ENCODE data around the gene UBE4B.
A peak's percentile ranks its signal among the peaks of the same experiment; 100 is the strongest.
"Not testable (repeated sequence)": the region's sequence is repeated elsewhere in the genome, so short reads cannot be mapped to it uniquely, and the experiment has no call there.

UBE4B gene

GRCh38 chr1:10074059-10074851 is 41.5 kb downstream of the UBE4B start:
- DNase-seq = peak; percentile 58

GRCh38 chr1:10074852-10075730 is 42.3 kb downstream of the UBE4B start:
- DNase-seq = no peak

GRCh38 chr1:10075732-10076131 is 43.0 kb downstream of the UBE4B start:
- DNase-seq = no peak

- DNase-seq = no peak
Observed at GRCh38 chr1:10078494-10078893, 45.7 kb downstream of the UBE4B start.

- no peak for DNase-seq
Observed at GRCh38 chr1:10080523-10080922, 47.8 kb downstream of the UBE4B start.

- no peak for DNase-seq
Observed at GRCh38 chr1:10082785-10083479, 50.2 kb downstream of the UBE4B start.

GRCh38 chr1:10084045-10084444 is 51.3 kb downstream of the UBE4B start:
- no peak for DNase-seq

- DNase-seq = no peak
Observed at GRCh38 chr1:10085076-10085475, 52.3 kb downstream of the UBE4B start.

GRCh38 chr1:10087210-10087609 is 54.5 kb downstream of the UBE4B start:
- no peak for DNase-seq

- no peak for DNase-seq
Observed at GRCh38 chr1:10101929-10102328, 69.2 kb downstream of the UBE4B start.

GRCh38 chr1:10103193-10103592 is 70.4 kb downstream of the UBE4B start:
- DNase-seq = no peak

- DNase-seq = no peak
Observed at GRCh38 chr1:10104834-10105233, 72.1 kb downstream of the UBE4B start.

GRCh38 chr1:10105484-10105883 is 72.7 kb downstream of the UBE4B start:
- DNase-seq = no peak

- DNase-seq = no peak
Observed at GRCh38 chr1:10106241-10106640, 73.5 kb downstream of the UBE4B start.

- DNase-seq = no peak
Observed at GRCh38 chr1:10106756-10107475, 74.2 kb downstream of the UBE4B start.

- not testable (repeated sequence) for DNase-seq
Observed at GRCh38 chr1:10107476-10107847, 74.7 kb downstream of the UBE4B start.

GRCh38 chr1:10108134-10108663 is 75.4 kb downstream of the UBE4B start:
- DNase-seq = no peak

GRCh38 chr1:10108948-10109708 is 76.4 kb downstream of the UBE4B start:
- DNase-seq = no peak

GRCh38 chr1:10113501-10113900 is 80.7 kb downstream of the UBE4B start:
- no peak for DNase-seq

- no peak for DNase-seq
Observed at GRCh38 chr1:10114746-10115145, 82.0 kb downstream of the UBE4B start.

GRCh38 chr1:10117132-10117531 is 84.4 kb downstream of the UBE4B start:
- no peak for DNase-seq

- no peak for DNase-seq
Observed at GRCh38 chr1:10117865-10118264, 85.1 kb downstream of the UBE4B start.

Data from stimulated activated naive CD4-positive, alpha-beta T cell treated with Interleukin-2 at 50 U/mL for 16 hours (primary cell).